ENCODE measurements around the gene KAT8. TPM values are rescaled to one million over a fixed set of nuclear protein-coding genes. Genes with fewer than 3 reads are reported as not detected.
"Not testable (repeated sequence)": the region's sequence is repeated elsewhere in the genome, so short reads cannot be mapped to it uniquely, and the experiment has no call there.

KAT8 gene
- total RNA-seq, 1 experiment from 2014 or later = 35.1 TPM

DNA sequence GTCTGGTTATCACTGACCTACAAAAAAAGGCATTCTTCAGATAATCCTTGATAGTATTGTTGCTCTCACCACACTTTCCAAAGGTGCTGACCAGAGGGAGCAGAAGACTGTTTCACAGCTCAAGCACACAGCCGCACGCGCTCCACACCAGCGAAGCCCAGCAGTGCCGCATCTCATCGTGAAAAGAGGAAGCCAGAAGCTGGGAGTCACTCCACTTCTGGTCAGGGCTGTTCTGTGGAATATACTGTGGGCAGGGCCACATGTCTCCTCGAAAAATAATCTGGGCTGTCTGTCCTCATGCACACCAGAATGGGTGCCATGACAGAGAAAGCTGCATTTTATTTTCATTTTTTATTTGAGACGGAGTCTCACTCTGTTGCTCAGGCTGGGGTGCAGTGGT is 39.7 kb downstream of the KAT8 start:
- ChIA-PET CTCF (interaction anchor here (0.9 kb wide), 1 partner anchor 15 kb away, joined by 13 read pairs; no protein-coding TSS in a partner anchor), POLR2A (ENCODE audit: unreplicated experiment) (no interaction called here)
- no peaks in the 10 kb centered on the region for H3K9me2 ChIP-seq (replicated peaks; ENCODE audit: low read length)
- H4K20me1 ChIP-seq (ENCODE audit: low read length) = no peaks in the 10 kb centered on the region
- TF ChIP-seq EZH2phosphoT487 (IDR thresholded peaks at IDR 0.05; ENCODE audit: borderline replicate concordance, low read length) = no peak
- TF ChIP-seq, protein P1, sequence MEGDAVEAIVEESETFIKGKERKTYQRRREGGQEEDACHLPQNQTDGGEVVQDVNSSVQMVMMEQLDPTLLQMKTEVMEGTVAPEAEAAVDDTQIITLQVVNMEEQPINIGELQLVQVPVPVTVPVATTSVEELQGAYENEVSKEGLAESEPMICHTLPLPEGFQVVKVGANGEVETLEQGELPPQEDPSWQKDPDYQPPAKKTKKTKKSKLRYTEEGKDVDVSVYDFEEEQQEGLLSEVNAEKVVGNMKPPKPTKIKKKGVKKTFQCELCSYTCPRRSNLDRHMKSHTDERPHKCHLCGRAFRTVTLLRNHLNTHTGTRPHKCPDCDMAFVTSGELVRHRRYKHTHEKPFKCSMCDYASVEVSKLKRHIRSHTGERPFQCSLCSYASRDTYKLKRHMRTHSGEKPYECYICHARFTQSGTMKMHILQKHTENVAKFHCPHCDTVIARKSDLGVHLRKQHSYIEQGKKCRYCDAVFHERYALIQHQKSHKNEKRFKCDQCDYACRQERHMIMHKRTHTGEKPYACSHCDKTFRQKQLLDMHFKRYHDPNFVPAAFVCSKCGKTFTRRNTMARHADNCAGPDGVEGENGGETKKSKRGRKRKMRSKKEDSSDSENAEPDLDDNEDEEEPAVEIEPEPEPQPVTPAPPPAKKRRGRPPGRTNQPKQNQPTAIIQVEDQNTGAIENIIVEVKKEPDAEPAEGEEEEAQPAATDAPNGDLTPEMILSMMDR (conservative IDR thresholded peaks at IDR 0.05; ENCODE audit: low read depth, low read length) = no peak
- no peak for TF ChIP-seq EZH2 (IDR thresholded peaks at IDR 0.05; ENCODE audit: low read length, unreplicated experiment)
- DNase-seq = no peak
- peak overlapping the region; percentile 16 for H2AFZ ChIP-seq (ENCODE audit: low read length)
- no TSS peak for BruUV-seq (replicated peaks)
- intact Hi-C loops (cut with micrococcal nuclease) = no loop called here
- no peaks in the 10 kb centered on the region for H3K9me3 ChIP-seq (ENCODE audit: low read length)
- H3K4me3 ChIP-seq (ENCODE audit: low read length) = no peak overlapping the region
- H3K27ac ChIP-seq (ENCODE audit: low read length) = no peak overlapping the region
- no peaks in the 10 kb centered on the region for H3K27me3 ChIP-seq (ENCODE audit: low read length)
- peak; percentile 45; the same call in 1 of the 2 replicates for ATAC-seq
- no peaks in the 10 kb centered on the region for H3K4me1 ChIP-seq (ENCODE audit: insufficient read depth, low read length)
- H3K79me2 ChIP-seq (ENCODE audit: low read length) = no peaks in the 10 kb centered on the region
- peak overlapping the region; percentile 20 for H3K4me2 ChIP-seq (ENCODE audit: low read length)
- H3K36me3 ChIP-seq (ENCODE audit: low read depth, low read length) = no peaks in the 10 kb centered on the region
- H3F3A ChIP-seq (ENCODE audit: low read length, unreplicated experiment) = no peaks in the 10 kb centered on the region
- H3K9ac ChIP-seq (ENCODE audit: low read length) = no peak overlapping the region

DNA sequence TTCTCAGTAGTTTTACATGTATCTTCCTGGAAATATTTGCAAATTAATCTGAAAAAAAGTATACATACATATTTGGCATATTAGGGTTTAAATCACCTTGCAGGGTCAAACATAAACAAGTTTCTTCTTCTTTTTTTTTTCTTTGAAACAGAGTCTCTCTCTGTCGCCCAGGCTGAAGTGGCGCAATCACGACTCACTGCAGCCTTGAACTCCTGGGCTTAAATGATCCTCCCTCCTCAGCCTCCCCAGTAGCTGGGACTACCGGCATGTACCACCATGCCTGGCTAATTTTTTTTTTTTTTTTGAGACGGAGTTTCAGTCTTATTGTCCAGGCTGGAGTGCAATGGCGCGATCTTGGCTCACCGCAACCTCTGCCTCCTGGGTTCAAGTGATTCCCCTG is 49.9 kb downstream of the KAT8 start:
- no peaks in the 10 kb centered on the region; the same call in 1 of the 2 replicates for H3K4me1 ChIP-seq (ENCODE audit: insufficient read depth, low read length)
- CTCF ChIA-PET = no interaction called here
- ATAC-seq (no peak), DNase-seq (no peak)
- no peak overlapping the region for H3K4me2 ChIP-seq (ENCODE audit: low read length)
- no peaks in the 10 kb centered on the region for H3K9me2 ChIP-seq (replicated peaks; ENCODE audit: low read length)
- H3K9me3 ChIP-seq (ENCODE audit: low read length) = no peaks in the 10 kb centered on the region
- H3K9ac ChIP-seq (ENCODE audit: low read length) = no peak overlapping the region
- H4K20me1 ChIP-seq (ENCODE audit: low read length) = no peaks in the 10 kb centered on the region
- TF ChIP-seq, protein P1 (conservative IDR thresholded peaks at IDR 0.05; ENCODE audit: low read depth, low read length) = no peak
- TF ChIP-seq EZH2 (IDR thresholded peaks at IDR 0.05; ENCODE audit: low read length, unreplicated experiment) (no peak), EZH2phosphoT487 (IDR thresholded peaks at IDR 0.05; ENCODE audit: borderline replicate concordance, low read length) (no peak)
- no peaks in the 10 kb centered on the region for H3K36me3 ChIP-seq (ENCODE audit: low read depth, low read length)
- POLR2A ChIA-PET (ENCODE audit: unreplicated experiment) = no interaction called here
- no peaks in the 10 kb centered on the region for H3F3A ChIP-seq (ENCODE audit: low read length, unreplicated experiment)
- BruUV-seq (replicated peaks) = no TSS peak
- H2AFZ ChIP-seq (ENCODE audit: low read length) = no peak overlapping the region
- no peak overlapping the region for H3K4me3 ChIP-seq (ENCODE audit: low read length)
- intact Hi-C loops (cut with micrococcal nuclease) = no loop called here
- no peaks in the 10 kb centered on the region for H3K79me2 ChIP-seq (ENCODE audit: low read length)
- no peak overlapping the region for H3K27ac ChIP-seq (ENCODE audit: low read length)
- no peaks in the 10 kb centered on the region for H3K27me3 ChIP-seq (ENCODE audit: low read length)

DNA sequence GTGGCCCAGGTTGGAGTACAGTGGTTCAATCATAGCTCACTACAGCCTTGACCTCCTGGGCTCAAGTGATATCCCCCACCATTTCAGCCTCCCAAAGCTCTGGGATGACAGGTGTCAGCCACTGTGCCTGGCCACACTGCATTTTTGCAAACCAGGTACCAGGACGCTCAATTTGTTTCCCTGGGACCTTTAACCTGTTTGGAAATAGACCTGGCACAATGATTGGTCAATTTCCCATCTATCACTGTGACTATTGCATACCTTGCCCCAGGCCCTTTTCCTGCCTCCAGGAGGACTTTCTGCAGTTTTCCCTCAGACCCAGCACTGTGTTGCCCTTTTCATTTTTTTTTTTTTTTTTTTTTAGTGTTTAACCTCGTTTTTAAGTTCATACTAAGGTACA is 51.4 kb downstream of the KAT8 start:
- Histone ChIP-seq H2AFZ (ENCODE audit: low read length) (no peak overlapping the region), H4K20me1 (ENCODE audit: low read length) (no peaks in the 10 kb centered on the region), H3K27ac (ENCODE audit: low read length) (no peak overlapping the region), H3K27me3 (ENCODE audit: low read length) (no peaks in the 10 kb centered on the region), H3K4me1 (ENCODE audit: insufficient read depth, low read length) (no peaks in the 10 kb centered on the region; the same call in 1 of the 2 replicates), H3K9me2 (replicated peaks; ENCODE audit: low read length) (no peaks in the 10 kb centered on the region), H3K4me3 (ENCODE audit: low read length) (no peak overlapping the region), H3K36me3 (ENCODE audit: low read depth, low read length) (no peaks in the 10 kb centered on the region), H3K9me3 (ENCODE audit: low read length) (no peaks in the 10 kb centered on the region), H3K79me2 (ENCODE audit: low read length) (no peaks in the 10 kb centered on the region), H3K4me2 (ENCODE audit: low read length) (no peak overlapping the region), H3K9ac (ENCODE audit: low read length) (no peak overlapping the region), H3F3A (ENCODE audit: low read length, unreplicated experiment) (no peaks in the 10 kb centered on the region)
- ChIA-PET CTCF (no interaction called here), POLR2A (ENCODE audit: unreplicated experiment) (no interaction called here)
- intact Hi-C loops (cut with micrococcal nuclease) = no loop called here
- peak; percentile 62 for DNase-seq
- ATAC-seq = no peak
- BruUV-seq (replicated peaks) = no TSS peak
- no peak for TF ChIP-seq EZH2 (IDR thresholded peaks at IDR 0.05; ENCODE audit: low read length, unreplicated experiment)
- TF ChIP-seq, protein P1 (conservative IDR thresholded peaks at IDR 0.05; ENCODE audit: low read depth, low read length) = no peak
- no peak for TF ChIP-seq EZH2phosphoT487 (IDR thresholded peaks at IDR 0.05; ENCODE audit: borderline replicate concordance, low read length)

DNA sequence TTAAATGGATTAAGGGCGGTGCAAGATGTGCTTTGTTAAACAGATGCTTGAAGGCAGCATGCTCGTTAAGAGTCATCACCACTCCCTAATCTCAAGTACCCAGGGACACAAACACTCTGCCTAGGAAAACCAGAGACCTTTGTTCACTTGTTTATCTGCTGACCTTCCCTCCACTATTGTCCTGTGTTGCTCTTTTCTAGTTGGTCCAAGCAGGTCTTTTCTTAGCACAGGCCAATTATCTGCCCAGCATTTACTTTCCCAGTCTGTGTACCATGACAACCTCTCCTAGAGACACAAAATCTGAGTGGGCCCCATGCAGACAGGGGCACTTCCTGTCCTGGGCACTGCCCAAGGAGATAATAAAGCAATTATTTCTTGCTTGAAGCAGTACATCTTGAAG is 52.6 kb downstream of the KAT8 start:
- H3K27ac ChIP-seq (ENCODE audit: low read length); CTCF ChIA-PET; H2AFZ ChIP-seq (ENCODE audit: low read length); H3K9me2 ChIP-seq (replicated peaks; ENCODE audit: low read length); ATAC-seq; intact Hi-C loops (cut with micrococcal nuclease); H3K27me3 ChIP-seq (ENCODE audit: low read length); POLR2A ChIA-PET (ENCODE audit: unreplicated experiment); H3F3A ChIP-seq (ENCODE audit: low read length, unreplicated experiment); H3K36me3 ChIP-seq (ENCODE audit: low read depth, low read length); H3K4me1 ChIP-seq (ENCODE audit: insufficient read depth, low read length); H3K4me2 ChIP-seq (ENCODE audit: low read length); H4K20me1 ChIP-seq (ENCODE audit: low read length); H3K9ac ChIP-seq (ENCODE audit: low read length); H3K4me3 ChIP-seq (ENCODE audit: low read length); BruUV-seq (replicated peaks); DNase-seq; H3K79me2 ChIP-seq (ENCODE audit: low read length); H3K9me3 ChIP-seq (ENCODE audit: low read length): not testable (repeated sequence)

All from PC-3 (cell line).